AG04450 (cell line): Measurements from ENCODE around the gene ARL15. TPM values are rescaled to one million over a fixed set of nuclear protein-coding genes. Genes with fewer than 3 reads are reported as not detected.

ENCODE experiments used
- CTCF ChIA-PET: fragments of 300-600, 350-600 bp; formaldehyde crosslinking; extraction: SDS; loops from one replicate; lab custom pipeline; 2022; ENCODE audit warnings: antibody characterized with exemption, inconsistent platforms; lab: Charles Lee
- POLR2A ChIA-PET: fragments of 350-600 bp; formaldehyde crosslinking; extraction: SDS; loops from one replicate; lab custom pipeline; 2021; ENCODE audit warnings: antibody characterized with exemption, inconsistent platforms; lab: Yijun Ruan, JAX
- DNase-seq: peaks from one replicate; pipeline ENCODE4 v3.0.0-alpha.2; 2011; ENCODE audit warnings: low read depth, low spot score
- H3K27ac ChIP-seq: one replicate; pipeline ENCODE4 v1.5.1; 2012; ENCODE audit warnings: low read depth, low read length, control low read depth
- H3K27me3 ChIP-seq: one replicate; pipeline ENCODE4 v1.6.0; 2012; ENCODE audit warnings: low read length; ENCODE audit not compliant: control insufficient read depth, insufficient read depth
- H3K4me3 ChIP-seq: 2 replicates; pipeline ENCODE4 v1.5.1; 2011; ENCODE audit warnings: mild to moderate bottlenecking, low read depth, low read length, control low read depth
- H3K9me3 ChIP-seq: 2 replicates; pipeline ENCODE4 v1.5.1; 2012; ENCODE audit warnings: low read length; ENCODE audit not compliant: control insufficient read depth, insufficient read depth
- polyA plus RNA-seq: library from polyadenylated mRNA; depleted of rRNA; stranded (reverse); fragments of >200 nt; gene quantifications from 2 replicates; pipeline ENCODE4 v1.2.3, GENCODE V29; 2011
- TF ChIP-seq, protein P1 (sequence below): IDR thresholded peaks from 2 replicates; pipeline ENCODE4 v1.5.1; 2011; ENCODE audit warnings: low read depth, low read length, control low read depth, inconsistent platforms

Gene ARL15
- polyA plus RNA-seq, 1 experiment = 16.0 TPM

DNA sequence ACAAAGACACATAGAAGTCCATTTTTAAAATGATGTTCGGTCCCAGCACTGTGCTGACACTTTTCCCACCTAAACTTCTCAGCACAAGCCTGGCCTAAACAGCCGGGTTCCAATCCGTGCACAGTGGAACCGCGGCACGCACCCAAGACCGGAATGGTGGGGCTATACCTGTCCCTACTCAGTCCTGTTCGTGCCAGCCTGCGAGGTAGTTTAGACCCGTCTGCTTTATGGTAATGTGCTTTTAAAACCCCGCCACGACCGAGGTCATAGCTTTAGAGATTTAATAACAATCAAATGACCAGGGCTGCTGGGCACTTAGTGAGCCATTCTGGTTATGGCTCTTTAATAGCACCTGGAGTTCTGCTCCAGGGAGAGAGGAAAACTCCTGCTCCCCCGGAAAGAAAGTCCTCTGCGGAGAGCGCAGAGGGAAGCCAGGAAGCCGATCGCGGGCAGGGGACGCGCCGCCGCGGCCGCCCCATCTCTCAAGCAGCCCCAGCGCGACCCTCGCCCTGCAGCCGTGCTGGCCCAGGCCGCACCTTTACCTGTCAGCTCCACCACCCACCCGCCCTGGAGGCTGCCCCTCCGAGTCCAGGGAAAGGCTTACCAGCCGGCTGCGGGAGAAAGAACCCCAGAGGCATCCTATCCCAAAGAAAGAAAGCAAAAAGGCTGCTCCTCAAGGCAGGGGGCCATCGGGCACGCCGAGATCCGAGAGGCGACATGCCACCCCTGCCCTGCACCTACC, 511 bp downstream of the ARL15 start:
- peaks cover 2% of the 10 kb centered on the region for H3K27me3 ChIP-seq
- no peaks in the 10 kb centered on the region; the same call in 1 of the 2 replicates for H3K9me3 ChIP-seq
- peak overlapping the region; percentile 88 for H3K4me3 ChIP-seq
- CTCF ChIA-PET = interaction anchor here (1.3 to 3.0 kb wide), 3 partner anchors 16 to 179 kb away, joined by 5 to 18 read pairs (median 17); no protein-coding TSS in a partner anchor
- H3K27ac ChIP-seq = peak overlapping the region; percentile 81
- TF ChIP-seq, protein P1, sequence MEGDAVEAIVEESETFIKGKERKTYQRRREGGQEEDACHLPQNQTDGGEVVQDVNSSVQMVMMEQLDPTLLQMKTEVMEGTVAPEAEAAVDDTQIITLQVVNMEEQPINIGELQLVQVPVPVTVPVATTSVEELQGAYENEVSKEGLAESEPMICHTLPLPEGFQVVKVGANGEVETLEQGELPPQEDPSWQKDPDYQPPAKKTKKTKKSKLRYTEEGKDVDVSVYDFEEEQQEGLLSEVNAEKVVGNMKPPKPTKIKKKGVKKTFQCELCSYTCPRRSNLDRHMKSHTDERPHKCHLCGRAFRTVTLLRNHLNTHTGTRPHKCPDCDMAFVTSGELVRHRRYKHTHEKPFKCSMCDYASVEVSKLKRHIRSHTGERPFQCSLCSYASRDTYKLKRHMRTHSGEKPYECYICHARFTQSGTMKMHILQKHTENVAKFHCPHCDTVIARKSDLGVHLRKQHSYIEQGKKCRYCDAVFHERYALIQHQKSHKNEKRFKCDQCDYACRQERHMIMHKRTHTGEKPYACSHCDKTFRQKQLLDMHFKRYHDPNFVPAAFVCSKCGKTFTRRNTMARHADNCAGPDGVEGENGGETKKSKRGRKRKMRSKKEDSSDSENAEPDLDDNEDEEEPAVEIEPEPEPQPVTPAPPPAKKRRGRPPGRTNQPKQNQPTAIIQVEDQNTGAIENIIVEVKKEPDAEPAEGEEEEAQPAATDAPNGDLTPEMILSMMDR = no peak
- POLR2A ChIA-PET = interaction anchor here (0.5 to 2.4 kb wide), 34 partner anchors 8 to 1079 kb away, joined by 3 to 22 read pairs (median 4); partner anchors contain the start of gene GPX8
- no peak for DNase-seq

DNA sequence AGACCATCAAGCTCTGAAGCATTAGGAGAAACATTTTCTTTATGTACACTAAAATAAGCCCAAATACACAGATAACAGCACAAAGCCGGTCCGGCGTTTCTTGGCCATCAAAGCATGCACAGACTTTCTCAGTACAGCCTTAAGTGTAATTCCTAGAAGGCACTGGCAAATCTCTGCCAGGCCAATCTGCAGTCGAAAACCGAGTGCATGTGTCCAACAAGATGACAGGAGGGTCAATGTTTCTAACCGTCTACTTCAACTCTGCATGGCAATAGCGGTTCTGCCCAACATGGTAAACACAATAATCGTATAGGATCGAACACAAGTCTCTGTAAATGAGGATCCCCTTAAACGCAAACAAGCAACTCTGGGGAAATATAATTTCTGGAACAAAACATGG, 1.1 kb downstream of the ARL15 start:
- ChIA-PET POLR2A (interaction anchor here (1.0 to 1.4 kb wide), 2 partner anchors 30 to 125 kb away, joined by 3 to 5 read pairs; no protein-coding TSS in a partner anchor), CTCF (interaction anchor here (0.9 to 3.0 kb wide), 3 partner anchors 110 to 181 kb away, joined by 4 to 18 read pairs (median 5); no protein-coding TSS in a partner anchor)
- Histone ChIP-seq H3K27ac (no peak overlapping the region), H3K9me3 (no peaks in the 10 kb centered on the region; the same call in 1 of the 2 replicates), H3K27me3 (no peaks in the 10 kb centered on the region), H3K4me3 (peak overlapping the region; percentile 88)
- no peak for DNase-seq
- TF ChIP-seq, protein P1 = no peak

DNA sequence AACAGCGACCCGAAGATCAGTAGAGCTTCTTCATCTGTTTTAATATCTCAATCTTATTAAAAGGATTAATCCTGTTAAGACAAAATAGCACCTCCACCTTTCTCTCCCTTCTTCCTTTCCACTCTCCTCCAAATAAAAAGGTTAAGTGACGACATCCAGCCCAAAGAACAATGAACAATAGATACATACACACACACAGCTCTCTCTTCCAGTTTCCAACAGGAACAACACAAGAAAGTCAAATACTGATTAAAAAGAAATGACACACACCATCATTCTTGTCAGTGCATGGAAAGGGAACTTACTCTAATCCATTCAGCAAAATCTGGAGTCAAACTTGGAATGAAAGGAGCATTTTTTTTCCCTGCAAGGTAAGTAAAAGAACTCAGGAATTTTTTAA, 2.8 kb downstream of the ARL15 start:
- Histone ChIP-seq H3K27ac (no peak overlapping the region), H3K9me3 (no peaks in the 10 kb centered on the region; the same call in 1 of the 2 replicates), H3K4me3 (no peak overlapping the region), H3K27me3 (no peaks in the 10 kb centered on the region)
- TF ChIP-seq, protein P1 = no peak
- ChIA-PET CTCF (no interaction called here), POLR2A (no interaction called here)
- no peak for DNase-seq

DNA sequence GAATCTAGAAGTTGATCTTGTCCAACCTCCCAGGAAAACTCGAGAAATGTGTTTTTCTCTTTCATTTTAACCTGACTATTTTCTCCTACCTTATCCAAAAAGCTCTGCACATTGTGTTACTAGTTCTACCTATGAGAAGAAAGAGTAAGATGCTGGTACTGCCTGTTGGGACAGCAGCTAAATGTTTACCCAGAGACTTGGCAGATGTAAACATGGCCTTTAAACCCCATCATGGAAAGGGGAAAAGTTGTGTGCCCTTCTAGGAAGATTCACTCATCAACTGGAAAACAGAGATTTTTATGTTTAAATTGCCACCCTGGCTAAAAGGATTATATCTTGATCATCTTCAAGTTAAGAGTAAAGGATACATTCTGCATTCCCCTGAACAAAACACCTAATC, 3.5 kb downstream of the ARL15 start:
- TF ChIP-seq, protein P1 = no peak
- POLR2A ChIA-PET = no interaction called here
- no peak for DNase-seq
- no peak overlapping the region for H3K4me3 ChIP-seq
- no peak overlapping the region for H3K27ac ChIP-seq
- H3K27me3 ChIP-seq = no peaks in the 10 kb centered on the region
- no peaks in the 10 kb centered on the region; the same call in 1 of the 2 replicates for H3K9me3 ChIP-seq
- CTCF ChIA-PET = no interaction called here

DNA sequence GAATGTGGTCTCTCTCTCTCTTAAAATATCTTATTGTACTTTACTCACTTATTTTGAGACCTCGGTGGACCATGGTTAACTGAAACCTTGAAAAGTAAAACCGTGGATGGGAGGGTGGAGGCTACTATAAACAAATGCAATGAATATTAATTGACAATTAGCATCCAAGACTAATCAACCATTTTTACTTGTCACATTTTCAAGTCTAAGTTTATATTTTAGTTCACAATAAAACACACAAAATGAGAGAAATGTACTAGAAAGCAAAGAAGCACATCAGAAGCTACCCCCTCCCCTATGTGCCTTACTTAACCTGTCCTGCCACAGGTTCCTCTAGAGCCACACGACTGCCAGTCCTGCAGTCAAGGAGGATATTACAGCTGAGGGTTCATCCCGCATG, 4.6 kb downstream of the ARL15 start:
- DNase-seq = no peak
- TF ChIP-seq, protein P1 = no peak
- no peaks in the 10 kb centered on the region for H3K27me3 ChIP-seq
- H3K27ac ChIP-seq = no peak overlapping the region
- POLR2A ChIA-PET = no interaction called here
- H3K9me3 ChIP-seq = no peaks in the 10 kb centered on the region; the same call in 1 of the 2 replicates
- CTCF ChIA-PET = no interaction called here
- H3K4me3 ChIP-seq = no peak overlapping the region
